ENCODE data around the gene CCDC92. TPM values are rescaled to one million over a fixed set of nuclear protein-coding genes. Genes with fewer than 3 reads are reported as not detected.

CCDC92 gene
- total RNA-seq, 4 donors from 2014 or later, result 14.8 to 48.8 (median 21.1) TPM

- H3K4me1 ChIP-seq, result no peaks in the 10 kb centered on the region
- TF ChIP-seq EP300 (IDR thresholded peaks at IDR 0.05; ENCODE audit: low read depth) (no peak), POLR2AphosphoS5 (IDR thresholded peaks at IDR 0.05) (no peak), POLR2A (IDR thresholded peaks at IDR 0.05) (no peak), CTCF (IDR thresholded peaks at IDR 0.05) (no peak)
- no peak overlapping the region for H3K4me3 ChIP-seq
- H3K36me3 ChIP-seq, result no peaks in the 10 kb centered on the region
- no peaks in the 10 kb centered on the region for H3K27me3 ChIP-seq
- no peaks in the 10 kb centered on the region for H3K9me3 ChIP-seq
- H3K27ac ChIP-seq, result no peak overlapping the region
- no peak for DNase-seq
- in situ Hi-C loops (cut with MboI; ENCODE audit: low pct_ligation_motif_present in 1 of 4, low pct_unique_long_range_greater_than_20kb in 1 of 4, low sequenced_read_pairs in 3 of 4), result no loop called here
- intact Hi-C loops (cut with DNase I; ENCODE audit: low total_unique reads), result no loop called here
- 20 to 88% methylated on average over 1 to 7 of the region's 7 CpGs for WGBS, 2 donors (ENCODE audit: low coverage in 1 of 2)
Observed at GRCh38 chr12:123928897-123929296, 43.7 kb downstream of the CCDC92 start.

- Histone ChIP-seq H3K36me3 (no peaks in the 10 kb centered on the region), H3K4me3 (no peak overlapping the region), H3K9me3 (no peaks in the 10 kb centered on the region), H3K4me1 (no peaks in the 10 kb centered on the region), H3K27ac (no peak overlapping the region), H3K27me3 (no peaks in the 10 kb centered on the region)
- 71% methylated on average over 15 of the region's 15 CpGs; no CpG with 5 or more reads in 1 of the 2 donors for WGBS, 2 donors (ENCODE audit: low coverage in 1 of 2)
- in situ Hi-C loops (cut with MboI; ENCODE audit: low pct_ligation_motif_present in 1 of 4, low pct_unique_long_range_greater_than_20kb in 1 of 4, low sequenced_read_pairs in 3 of 4) (no loop called here), intact Hi-C loops (cut with DNase I; ENCODE audit: low total_unique reads) (no loop called here)
- TF ChIP-seq CTCF (IDR thresholded peaks at IDR 0.05) (no peak), EP300 (IDR thresholded peaks at IDR 0.05; ENCODE audit: low read depth) (no peak), POLR2AphosphoS5 (IDR thresholded peaks at IDR 0.05) (no peak)
- DNase-seq, result no peak
Observed at GRCh38 chr12:123928274-123928865, 44.3 kb downstream of the CCDC92 start.

- intact Hi-C loops (cut with DNase I; ENCODE audit: low total_unique reads) (no loop called here), in situ Hi-C loops (cut with MboI; ENCODE audit: low pct_ligation_motif_present in 1 of 4, low pct_unique_long_range_greater_than_20kb in 1 of 4, low sequenced_read_pairs in 3 of 4) (no loop called here)
- Histone ChIP-seq H3K27ac (no peak overlapping the region), H3K9me3 (no peaks in the 10 kb centered on the region), H3K4me1 (no peaks in the 10 kb centered on the region), H3K27me3 (no peaks in the 10 kb centered on the region), H3K4me3 (no peak overlapping the region), H3K36me3 (no peaks in the 10 kb centered on the region)
- no peak for TF ChIP-seq POLR2AphosphoS5 (IDR thresholded peaks at IDR 0.05)
- no peak for TF ChIP-seq CTCF (IDR thresholded peaks at IDR 0.05)
- WGBS, 2 donors (ENCODE audit: low coverage in 1 of 2), result 87 to 88% methylated on average over 1 to 4 of the region's 4 CpGs
- DNase-seq, result no peak
Observed at GRCh38 chr12:123924539-123924938, 48.1 kb downstream of the CCDC92 start.

GRCh38 chr12:123923927-123924326, 48.7 kb downstream of the CCDC92 start:
- Histone ChIP-seq H3K4me3 (no peak overlapping the region), H3K27me3 (no peaks in the 10 kb centered on the region), H3K27ac (no peak overlapping the region), H3K9me3 (no peaks in the 10 kb centered on the region), H3K4me1 (no peaks in the 10 kb centered on the region), H3K36me3 (no peaks in the 10 kb centered on the region)
- DNase-seq, result no peak
- intact Hi-C loops (cut with DNase I; ENCODE audit: low total_unique reads) (no loop called here), in situ Hi-C loops (cut with MboI; ENCODE audit: low pct_ligation_motif_present in 1 of 4, low pct_unique_long_range_greater_than_20kb in 1 of 4, low sequenced_read_pairs in 3 of 4) (no loop called here)
- 60 to 78% methylated on average over 1 to 7 of the region's 7 CpGs for WGBS, 2 donors (ENCODE audit: low coverage in 1 of 2)
- TF ChIP-seq POLR2A (IDR thresholded peaks at IDR 0.05) (no peak), POLR2AphosphoS5 (IDR thresholded peaks at IDR 0.05) (no peak), CTCF (IDR thresholded peaks at IDR 0.05) (no peak), EP300 (IDR thresholded peaks at IDR 0.05; ENCODE audit: low read depth) (no peak)
